HG02973 (cell line): Measurements from ENCODE around the gene SPRY1.

ENCODE experiments used
- ATAC-seq: cut with Tn5 transposase; IDR thresholded peaks from one replicate; pipeline ENCODE4 v1.9.1; 2021; ENCODE audit warnings: moderate library complexity; ENCODE audit not compliant: unreplicated experiment

The SPRY1 gene

GRCh38 chr4:123379392-123379791, 17.2 kb upstream of the SPRY1 start:
- ATAC-seq: no peak

GRCh38 chr4:123380728-123381716, 15.6 kb upstream of the SPRY1 start:
- ATAC-seq: peak; percentile 85

GRCh38 chr4:123381996-123382395, 14.6 kb upstream of the SPRY1 start:
- ATAC-seq: no peak

- no peak for ATAC-seq
These were observed 13.0 kb upstream of the SPRY1 start for GRCh38 chr4:123383566-123383965.

GRCh38 chr4:123386609-123387008, 10.0 kb upstream of the SPRY1 start:
- no peak for ATAC-seq

GRCh38 chr4:123390846-123391456, 5.6 kb upstream of the SPRY1 start:
- ATAC-seq: no peak

GRCh38 chr4:123393721-123394120, 2.9 kb upstream of the SPRY1 start:
- ATAC-seq: no peak

GRCh38 chr4:123397144-123398065, 810 bp downstream of the SPRY1 start:
- peak; percentile 8 for ATAC-seq

GRCh38 chr4:123398066-123398852, 1.7 kb downstream of the SPRY1 start:
- ATAC-seq: peak; percentile 60

GRCh38 chr4:123398853-123399626, 2.4 kb downstream of the SPRY1 start:
- peak; percentile 33 for ATAC-seq

GRCh38 chr4:123399627-123400358, 3.2 kb downstream of the SPRY1 start:
- ATAC-seq: no peak

GRCh38 chr4:123401271-123402120, 4.9 kb downstream of the SPRY1 start:
- ATAC-seq: no peak

GRCh38 chr4:123402121-123402465, 5.5 kb downstream of the SPRY1 start:
- ATAC-seq: no peak

GRCh38 chr4:123403080-123403604, 6.5 kb downstream of the SPRY1 start:
- ATAC-seq: no peak

GRCh38 chr4:123404533-123404932, 7.9 kb downstream of the SPRY1 start:
- no peak for ATAC-seq

GRCh38 chr4:123405267-123405865, 8.8 kb downstream of the SPRY1 start:
- ATAC-seq: no peak

- no peak for ATAC-seq
These were observed 10.3 kb downstream of the SPRY1 start for GRCh38 chr4:123406872-123407271.
